Measurements from ENCODE around the gene CNOT10. TPM values are rescaled to one million over a fixed set of nuclear protein-coding genes. Genes with fewer than 3 reads are reported as not detected.
"Not testable (repeated sequence)": the region's sequence is repeated elsewhere in the genome, so short reads cannot be mapped to it uniquely, and the experiment has no call there.

The CNOT10 gene
- total RNA-seq, 2 experiments from 2014 or later, result 67.5 to 67.7 TPM

DNA sequence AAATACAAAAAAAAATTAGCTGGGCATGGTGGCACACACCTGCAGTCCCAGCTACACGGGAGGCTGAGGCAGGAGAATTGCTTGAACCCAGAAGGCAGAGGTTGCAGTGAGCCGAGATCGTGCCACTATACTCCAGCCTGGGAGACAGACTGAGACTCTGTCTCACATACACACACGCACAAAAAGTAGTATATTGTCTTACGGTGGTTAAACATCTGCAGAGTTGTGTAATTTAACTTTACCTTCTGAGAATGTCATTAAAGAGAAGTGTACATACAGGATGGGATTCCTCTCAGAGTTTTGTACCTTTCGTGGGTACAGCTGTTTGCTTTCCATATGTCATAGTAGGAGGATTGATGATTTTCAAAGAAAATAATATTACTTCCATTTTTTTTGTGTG lies 58.5 kb downstream of the CNOT10 start:
- H3K27ac Mint-ChIP-seq, POLR2A ChIA-PET, H3K4me3 Mint-ChIP-seq, H3K4me1 Mint-ChIP-seq, DNase-seq, H3K9me3 Mint-ChIP-seq, H3K27me3 Mint-ChIP-seq: not testable (repeated sequence)
- CTCF ChIA-PET, result interaction anchor here (1.0 kb wide), 1 partner anchor 29 kb away, joined by 3 read pairs; no protein-coding TSS in a partner anchor
- peaks cover 17% of the 10 kb centered on the region for H3K36me3 Mint-ChIP-seq (ENCODE audit: low read depth)

- H3K36me3 Mint-ChIP-seq (ENCODE audit: low read depth), result peaks cover 17% of the 10 kb centered on the region
- H3K4me3 Mint-ChIP-seq, result no peak overlapping the region
- no peaks in the 10 kb centered on the region for H3K9me3 Mint-ChIP-seq
- ChIA-PET POLR2A (no interaction called here), CTCF (interaction anchor here (1.0 kb wide), 1 partner anchor 28 kb away, joined by 3 read pairs; no protein-coding TSS in a partner anchor)
- no peak overlapping the region for H3K27ac Mint-ChIP-seq
- DNase-seq, result no peak
- H3K27me3 Mint-ChIP-seq, result no peaks in the 10 kb centered on the region
- H3K4me1 Mint-ChIP-seq, result no peaks in the 10 kb centered on the region
These were observed 58.9 kb downstream of the CNOT10 start for GRCh38 chr3:32743934-32744333.

- Mint-ChIP-seq H3K4me3 (no peak overlapping the region), H3K9me3 (no peaks in the 10 kb centered on the region), H3K4me1 (no peaks in the 10 kb centered on the region), H3K27ac (no peak overlapping the region), H3K36me3 (ENCODE audit: low read depth) (peaks cover 21% of the 10 kb centered on the region), H3K27me3 (no peaks in the 10 kb centered on the region)
- DNase-seq, result no peak
- POLR2A ChIA-PET, result no interaction called here
- CTCF ChIA-PET, result no interaction called here
These were observed 66.4 kb downstream of the CNOT10 start for GRCh38 chr3:32751377-32751776.

- H3K27ac Mint-ChIP-seq, result no peak overlapping the region
- no peaks in the 10 kb centered on the region for H3K9me3 Mint-ChIP-seq
- no peaks in the 10 kb centered on the region for H3K27me3 Mint-ChIP-seq
- ChIA-PET CTCF (no interaction called here), POLR2A (no interaction called here)
- no peak overlapping the region for H3K4me3 Mint-ChIP-seq
- DNase-seq, result no peak
- H3K4me1 Mint-ChIP-seq, result peaks cover 16% of the 10 kb centered on the region
- peaks cover 18% of the 10 kb centered on the region for H3K36me3 Mint-ChIP-seq (ENCODE audit: low read depth)
These were observed 70.8 kb downstream of the CNOT10 start for GRCh38 chr3:32755761-32756160.

DNA sequence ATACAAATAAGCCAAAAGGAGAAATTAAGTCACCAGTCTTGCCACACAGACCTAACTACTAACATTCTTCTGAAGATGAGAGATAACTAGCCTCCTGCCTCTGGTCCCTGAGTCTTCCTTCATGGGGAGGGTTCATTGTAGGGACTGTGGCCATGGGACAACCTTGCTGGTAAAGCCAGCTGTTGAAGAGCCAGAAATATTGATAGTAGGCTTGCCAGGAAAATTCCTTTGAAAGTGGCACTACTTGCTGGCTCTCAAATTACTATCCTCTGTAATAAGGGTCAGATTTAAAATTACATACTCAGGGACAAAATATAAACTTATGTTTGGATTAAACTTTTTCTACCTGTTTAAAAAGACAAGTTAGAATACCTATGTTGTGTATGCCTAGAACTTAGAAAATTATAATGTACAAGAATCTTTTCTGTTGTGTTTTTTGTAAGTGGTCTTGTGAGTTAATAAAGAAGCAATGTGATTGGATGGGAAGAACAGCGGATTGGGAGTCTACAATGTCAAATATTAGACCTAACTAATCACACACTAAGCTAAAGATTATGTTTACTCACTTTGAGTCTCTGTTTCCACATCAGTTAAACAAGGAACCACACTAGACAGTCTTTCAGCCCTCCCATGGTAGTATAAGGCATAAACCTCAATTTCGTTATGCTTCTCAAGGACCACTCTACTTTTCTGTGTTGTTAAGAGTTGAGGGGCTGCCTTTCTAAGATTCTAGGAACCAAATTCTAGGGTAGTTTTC lies 72.8 kb downstream of the CNOT10 start:
- H3K27me3 Mint-ChIP-seq, result no peaks in the 10 kb centered on the region
- ChIA-PET POLR2A (no interaction called here), CTCF (interaction anchor here (0.6 to 2.1 kb wide), 2 partner anchors 23 to 257 kb away, joined by 5 read pairs; no protein-coding TSS in a partner anchor)
- H3K4me3 Mint-ChIP-seq, result no peak overlapping the region
- peaks cover 16% of the 10 kb centered on the region for H3K4me1 Mint-ChIP-seq
- no peak for DNase-seq
- peaks cover 20% of the 10 kb centered on the region for H3K36me3 Mint-ChIP-seq (ENCODE audit: low read depth)
- H3K27ac Mint-ChIP-seq, result no peak overlapping the region
- no peaks in the 10 kb centered on the region for H3K9me3 Mint-ChIP-seq

DNA sequence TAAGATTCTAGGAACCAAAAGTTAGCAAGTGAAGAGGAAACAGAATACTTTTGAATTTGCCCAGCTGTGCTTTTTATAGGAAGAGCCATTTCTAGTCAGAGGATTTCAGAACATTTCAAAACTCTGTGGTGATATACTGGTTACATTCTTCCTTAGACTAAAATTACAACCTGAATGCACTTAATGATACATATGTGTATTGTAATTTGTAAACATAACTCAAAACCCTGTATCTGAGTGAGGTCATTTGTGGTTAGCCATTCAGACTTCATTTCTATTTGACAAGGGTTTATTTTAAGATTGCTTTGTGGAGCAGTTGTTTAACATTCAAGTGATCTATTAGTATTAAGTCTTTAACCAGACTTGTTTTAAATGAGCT lies 73.4 kb downstream of the CNOT10 start:
- DNase-seq, result no peak
- no peaks in the 10 kb centered on the region for H3K27me3 Mint-ChIP-seq
- H3K27ac Mint-ChIP-seq, result no peak overlapping the region
- ChIA-PET POLR2A (no interaction called here), CTCF (interaction anchor here (0.5 to 2.1 kb wide), 4 partner anchors 23 to 936 kb away, joined by 3 to 5 read pairs (median 4); no protein-coding TSS in a partner anchor)
- peaks cover 16% of the 10 kb centered on the region for H3K4me1 Mint-ChIP-seq
- peaks cover 18% of the 10 kb centered on the region for H3K36me3 Mint-ChIP-seq (ENCODE audit: low read depth)
- H3K9me3 Mint-ChIP-seq, result no peaks in the 10 kb centered on the region
- H3K4me3 Mint-ChIP-seq, result no peak overlapping the region

DNA sequence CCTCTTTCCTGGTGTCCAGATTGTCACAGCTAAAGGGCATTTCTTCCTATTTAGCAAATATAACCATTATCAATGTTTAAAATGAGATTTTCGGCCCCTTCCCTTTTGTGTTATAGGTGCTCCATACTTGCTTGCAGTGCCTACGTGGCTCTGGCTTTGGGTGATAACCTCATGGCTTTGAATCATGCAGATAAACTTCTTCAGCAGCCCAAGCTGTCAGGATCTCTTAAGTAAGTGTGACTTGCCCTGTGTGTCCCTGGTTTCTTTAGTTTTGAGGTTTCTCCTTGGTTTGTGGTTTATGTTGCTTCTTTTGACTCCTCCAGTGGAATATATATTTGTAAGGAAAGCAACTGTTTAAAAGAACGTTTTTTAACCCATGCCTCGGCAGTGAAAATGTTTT lies 74.4 kb downstream of the CNOT10 start:
- no peak overlapping the region for H3K27ac Mint-ChIP-seq
- no peaks in the 10 kb centered on the region for H3K27me3 Mint-ChIP-seq
- no peak overlapping the region for H3K4me3 Mint-ChIP-seq
- H3K9me3 Mint-ChIP-seq, result no peaks in the 10 kb centered on the region
- H3K36me3 Mint-ChIP-seq (ENCODE audit: low read depth), result peaks cover 15% of the 10 kb centered on the region
- H3K4me1 Mint-ChIP-seq, result peaks cover 16% of the 10 kb centered on the region
- ChIA-PET POLR2A (no interaction called here), CTCF (interaction anchor here (2.1 kb wide), 1 partner anchor 22 kb away, joined by 5 read pairs; no protein-coding TSS in a partner anchor)
- DNase-seq, result no peak

GRCh38 chr3:32764481-32764880 lies 79.5 kb downstream of the CNOT10 start:
- Mint-ChIP-seq H3K36me3 (ENCODE audit: low read depth) (peaks cover 29% of the 10 kb centered on the region), H3K27ac (no peak overlapping the region), H3K9me3 (no peaks in the 10 kb centered on the region), H3K27me3 (no peaks in the 10 kb centered on the region), H3K4me1 (peaks cover under 1% of the 10 kb centered on the region), H3K4me3 (no peak overlapping the region)
- ChIA-PET CTCF (no interaction called here), POLR2A (no interaction called here)
- no peak for DNase-seq

DNA sequence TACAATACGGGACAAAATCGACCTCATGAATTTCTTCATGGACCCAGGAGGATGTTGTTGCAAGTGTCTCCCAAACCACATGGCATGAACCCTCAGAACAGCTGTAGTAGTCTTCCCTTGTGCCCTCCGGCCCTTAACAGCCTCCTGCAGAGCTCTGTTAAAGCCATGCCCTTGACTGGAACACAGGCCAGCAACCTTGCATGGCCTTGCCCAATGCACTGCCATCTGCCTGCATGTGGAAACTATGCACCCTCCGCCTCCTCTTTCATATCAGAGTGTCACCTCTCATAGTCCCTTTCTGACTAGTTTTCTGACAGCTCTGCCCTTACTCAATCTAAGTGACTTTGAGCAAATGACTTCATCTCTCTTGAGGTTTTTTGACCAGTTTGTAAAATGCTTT lies 93.4 kb downstream of the CNOT10 start:
- H3K36me3 Mint-ChIP-seq (ENCODE audit: low read depth), result peaks cover 16% of the 10 kb centered on the region
- H3K4me3 Mint-ChIP-seq, result no peak overlapping the region
- peaks cover 14% of the 10 kb centered on the region for H3K4me1 Mint-ChIP-seq
- H3K27ac Mint-ChIP-seq, result no peak overlapping the region
- ChIA-PET CTCF (interaction anchor here (0.7 kb wide), 1 partner anchor 53 kb away, joined by 3 read pairs; no protein-coding TSS in a partner anchor), POLR2A (no interaction called here)
- no peaks in the 10 kb centered on the region for H3K9me3 Mint-ChIP-seq
- DNase-seq, result no peak
- peaks cover 16% of the 10 kb centered on the region for H3K27me3 Mint-ChIP-seq

- Mint-ChIP-seq H3K4me3 (peak overlapping the region; percentile 80), H3K36me3 (ENCODE audit: low read depth) (peaks cover 6% of the 10 kb centered on the region), H3K27me3 (peaks cover 16% of the 10 kb centered on the region), H3K9me3 (no peaks in the 10 kb centered on the region), H3K27ac (no peak overlapping the region), H3K4me1 (peaks cover 14% of the 10 kb centered on the region)
- ChIA-PET CTCF (interaction anchor here (0.7 to 1.6 kb wide), 2 partner anchors 14 to 22 kb away, joined by 3 to 5 read pairs; no protein-coding TSS in a partner anchor), POLR2A (no interaction called here)
- no peak for DNase-seq
These were observed 95.2 kb downstream of the CNOT10 start for GRCh38 chr3:32780071-32780734.

DNA sequence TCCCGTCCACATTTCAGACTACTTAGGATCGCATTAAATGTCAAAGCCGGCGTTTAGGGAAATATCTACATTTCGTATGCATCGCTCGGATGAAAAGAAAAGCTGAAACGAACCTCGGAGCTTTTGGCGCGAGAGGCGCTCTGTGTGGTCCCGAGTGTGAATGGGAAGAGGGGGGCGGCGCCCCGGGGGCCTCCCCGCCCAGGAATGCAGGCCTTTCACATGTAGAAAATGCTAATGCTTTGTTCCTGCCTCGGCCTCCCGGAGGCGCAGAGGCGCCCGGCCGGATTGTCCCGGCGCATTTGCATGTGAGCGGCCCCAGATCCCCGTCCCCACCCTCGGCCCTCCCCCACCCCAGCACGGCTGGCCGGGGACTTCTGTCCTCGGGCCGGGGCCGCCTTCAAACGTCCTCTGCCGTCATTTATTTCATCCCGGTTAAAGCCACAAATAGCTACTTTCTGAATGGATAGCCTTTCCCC lies 95.8 kb downstream of the CNOT10 start:
- H3K4me3 Mint-ChIP-seq, result peak overlapping the region; percentile 80
- POLR2A ChIA-PET, result no interaction called here
- H3K4me1 Mint-ChIP-seq, result peaks cover 14% of the 10 kb centered on the region
- H3K27ac Mint-ChIP-seq, result peak overlapping the region; percentile 80
- H3K27me3 Mint-ChIP-seq, result peaks cover 16% of the 10 kb centered on the region
- CTCF ChIA-PET, result interaction anchor here (1.6 kb wide), 1 partner anchor 22 kb away, joined by 5 read pairs; no protein-coding TSS in a partner anchor
- DNase-seq, result no peak
- peaks cover 2% of the 10 kb centered on the region for H3K36me3 Mint-ChIP-seq (ENCODE audit: low read depth)
- H3K9me3 Mint-ChIP-seq, result no peaks in the 10 kb centered on the region

DNA sequence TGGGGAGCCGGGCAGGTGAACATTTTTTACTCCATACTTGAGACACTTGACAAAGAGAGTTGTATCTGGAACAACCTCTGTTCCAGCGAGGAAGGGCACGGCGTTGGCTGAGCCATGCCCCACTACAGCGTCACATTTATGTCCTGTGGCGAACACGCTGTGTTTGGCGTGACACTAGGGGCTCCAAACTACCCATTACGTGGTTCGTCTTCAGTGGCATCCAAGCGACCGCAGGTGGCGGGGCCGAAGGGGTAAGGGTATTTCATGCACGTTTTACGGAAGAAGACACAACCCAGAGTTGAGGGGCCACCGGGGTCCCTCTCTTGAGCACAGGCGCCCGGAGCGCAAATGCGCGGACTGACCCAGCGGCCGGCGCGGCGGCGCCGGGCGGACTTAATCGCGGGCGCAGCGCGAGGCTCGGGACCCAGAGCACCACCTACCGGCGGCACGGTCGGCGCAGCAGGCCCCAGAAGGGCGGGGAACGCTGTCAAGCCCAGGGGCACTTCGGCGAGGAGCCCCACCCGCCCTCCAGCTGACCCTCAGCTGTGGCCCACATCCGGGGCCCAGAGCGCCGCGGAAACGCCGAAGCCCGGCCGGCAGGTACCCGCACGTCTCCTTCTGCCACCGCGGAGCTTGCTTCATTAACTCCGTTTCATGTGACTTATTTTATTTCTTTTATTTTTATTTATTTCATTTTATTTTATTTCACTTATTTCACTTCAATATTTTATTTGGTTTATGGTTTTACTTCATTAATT lies 96.4 kb downstream of the CNOT10 start:
- H3K4me1 Mint-ChIP-seq, result peaks cover 14% of the 10 kb centered on the region
- POLR2A ChIA-PET, result no interaction called here
- peak overlapping the region; percentile 80 for H3K27ac Mint-ChIP-seq
- no peaks in the 10 kb centered on the region for H3K9me3 Mint-ChIP-seq
- peak; percentile 60 for DNase-seq
- peaks cover 16% of the 10 kb centered on the region for H3K27me3 Mint-ChIP-seq
- CTCF ChIA-PET, result interaction anchor here (1.1 to 1.6 kb wide), 3 partner anchors 13 to 23 kb away, joined by 3 to 5 read pairs (median 5); no protein-coding TSS in a partner anchor
- H3K36me3 Mint-ChIP-seq (ENCODE audit: low read depth), result no peaks in the 10 kb centered on the region
- H3K4me3 Mint-ChIP-seq, result peak overlapping the region; percentile 80

GRCh38 chr3:32781969-32782270 lies 96.9 kb downstream of the CNOT10 start:
- DNase-seq; H3K4me3 Mint-ChIP-seq; H3K36me3 Mint-ChIP-seq (ENCODE audit: low read depth); H3K9me3 Mint-ChIP-seq; H3K27ac Mint-ChIP-seq; POLR2A ChIA-PET: not testable (repeated sequence)
- peaks cover 14% of the 10 kb centered on the region for H3K4me1 Mint-ChIP-seq
- CTCF ChIA-PET, result interaction anchor here (1.1 to 1.6 kb wide), 3 partner anchors 13 to 23 kb away, joined by 3 to 5 read pairs (median 5); no protein-coding TSS in a partner anchor
- peaks cover 16% of the 10 kb centered on the region for H3K27me3 Mint-ChIP-seq
